GM12878 (cell line): ENCODE results near the gene RHEX. TPM values are rescaled to one million over a fixed set of nuclear protein-coding genes. Genes with fewer than 3 reads are reported as not detected.

Experiments used
- CREM ChIP-seq: IDR thresholded peaks from 2 replicates; pipeline ENCODE4 v1.6.1; 2014; ENCODE audit warnings: antibody characterized with exemption, low read depth
- CUX1 ChIP-seq: IDR thresholded peaks from 2 replicates; pipeline ENCODE4 v1.6.1; 2012; ENCODE audit warnings: improper control_type of control experiment, low read depth, low read length; ENCODE audit not compliant: insufficient replicate concordance
- E2F4 ChIP-seq: IDR thresholded peaks from 2 replicates; pipeline ENCODE4 v1.6.1; 2012; ENCODE audit warnings: low read depth, low read length, improper control_type of control experiment
- ETV6 ChIP-seq, 2 experiments: fragments of 450-650 bp in 1 of 2; IDR thresholded peaks in 1 of 2; conservative IDR thresholded peaks in 1 of 2; 2 replicates each; pipeline ENCODE4 v1.6.1; 2014; ENCODE audit warnings: antibody characterized with exemption in 1 of 2, borderline replicate concordance in 1 of 2, low read depth in 1 of 2, mild to moderate bottlenecking in 1 of 2, moderate library complexity in 1 of 2
- KDM1A ChIP-seq: fragments of 200-600 bp; sonication (generic); IDR thresholded peaks from 2 replicates; pipeline ENCODE4 v1.6.1; 2016; ENCODE audit warnings: borderline replicate concordance
- LARP7 ChIP-seq: fragments of 450-650 bp; IDR thresholded peaks from 2 replicates; pipeline ENCODE4 v1.6.1; 2017; ENCODE audit warnings: mild to moderate bottlenecking
- MLLT1 ChIP-seq: fragments of 450-650 bp; IDR thresholded peaks from 2 replicates; pipeline ENCODE4 v1.6.1; 2016; ENCODE audit warnings: mild to moderate bottlenecking
- NFIC ChIP-seq: IDR thresholded peaks from 2 replicates; pipeline ENCODE4 v1.6.1; 2012; ENCODE audit warnings: low read depth, mild to moderate bottlenecking, inconsistent platforms, low read length, moderate library complexity
- NR2F1 ChIP-seq: fragments of 450-650 bp; conservative IDR thresholded peaks from 2 replicates; pipeline ENCODE4 v1.6.1; 2017; ENCODE audit warnings: mild to moderate bottlenecking
- POLR2AphosphoS2 ChIP-seq: IDR thresholded peaks from 2 replicates; pipeline ENCODE4 v1.6.1; 2011; ENCODE audit warnings: low read depth, mild to moderate bottlenecking, low read length, improper control_type of control experiment, moderate library complexity
- SUZ12 ChIP-seq: fragments of 200-600 bp; sonication (generic); IDR thresholded peaks from one replicate; pipeline ENCODE4 v1.6.1; 2018; ENCODE audit warnings: antibody characterized with exemption, mild to moderate bottlenecking; ENCODE audit not compliant: unreplicated experiment
- TARDBP ChIP-seq: IDR thresholded peaks from 2 replicates; pipeline ENCODE4 v1.6.1; 2016; ENCODE audit warnings: borderline replicate concordance
- WRNIP1 ChIP-seq: IDR thresholded peaks from 2 replicates; pipeline ENCODE4 v1.6.1; 2011; ENCODE audit warnings: low read depth, low read length, improper control_type of control experiment, borderline replicate concordance
- ZNF274 ChIP-seq: IDR thresholded peaks from one replicate; pipeline ENCODE4 v1.8.0; 2011; ENCODE audit not compliant: insufficient read length, insufficient read depth
- polyA plus RNA-seq, 11 experiments: library from polyadenylated mRNA; depleted of rRNA in 4 of 11; unstranded in 6 of 11; stranded (reverse) in 5 of 11; fragments of >200 nt; fragmentation: Nextera tagmentation in 4 of 11; fragmentation: Illumina TruSeq in 1 of 11; extraction: Ambion mirVana in 4 of 11; extraction: Trizol in 1 of 11; gene quantifications; 1 replicate in 1 of 11; 2 replicates in 10 of 11; pipeline versions ENCODE4 v1.2.1 to v1.2.3, GENCODE V29; 2011 to 2016; ENCODE audit warnings: inconsistent platforms in 2 of 11, missing spikeins in 2 of 11, low read depth in 1 of 11
- total RNA-seq, 4 experiments: library from RNA; depleted of rRNA in 3 of 4; stranded (reverse); fragments of >200 nt in 3 of 4; fragmentation: Illumina TruSeq in 1 of 4; extraction: Trizol in 1 of 4; gene quantifications; 2 replicates each; pipeline versions ENCODE4 v1.2.1 to v1.2.3, GENCODE V29; 2013 to 2021
- TF ChIP-seq, protein P1 (sequence below): fragments of 150-350 bp; IDR thresholded peaks from 2 replicates; pipeline ENCODE4 v1.6.1; 2016; ENCODE audit warnings: low read depth, low read length
- TF ChIP-seq, protein P2 (sequence below): IDR thresholded peaks from 2 replicates; pipeline ENCODE4 v1.6.1; 2012; ENCODE audit warnings: low read depth, low read length, improper control_type of control experiment

The RHEX gene
- total and polyA plus RNA-seq, 10 of the 15 experiments (the other 5 are each of a cell fraction or from before 2014, with no cell fraction given), result 2.4 to 11.4 (median 5.7) TPM

DNA sequence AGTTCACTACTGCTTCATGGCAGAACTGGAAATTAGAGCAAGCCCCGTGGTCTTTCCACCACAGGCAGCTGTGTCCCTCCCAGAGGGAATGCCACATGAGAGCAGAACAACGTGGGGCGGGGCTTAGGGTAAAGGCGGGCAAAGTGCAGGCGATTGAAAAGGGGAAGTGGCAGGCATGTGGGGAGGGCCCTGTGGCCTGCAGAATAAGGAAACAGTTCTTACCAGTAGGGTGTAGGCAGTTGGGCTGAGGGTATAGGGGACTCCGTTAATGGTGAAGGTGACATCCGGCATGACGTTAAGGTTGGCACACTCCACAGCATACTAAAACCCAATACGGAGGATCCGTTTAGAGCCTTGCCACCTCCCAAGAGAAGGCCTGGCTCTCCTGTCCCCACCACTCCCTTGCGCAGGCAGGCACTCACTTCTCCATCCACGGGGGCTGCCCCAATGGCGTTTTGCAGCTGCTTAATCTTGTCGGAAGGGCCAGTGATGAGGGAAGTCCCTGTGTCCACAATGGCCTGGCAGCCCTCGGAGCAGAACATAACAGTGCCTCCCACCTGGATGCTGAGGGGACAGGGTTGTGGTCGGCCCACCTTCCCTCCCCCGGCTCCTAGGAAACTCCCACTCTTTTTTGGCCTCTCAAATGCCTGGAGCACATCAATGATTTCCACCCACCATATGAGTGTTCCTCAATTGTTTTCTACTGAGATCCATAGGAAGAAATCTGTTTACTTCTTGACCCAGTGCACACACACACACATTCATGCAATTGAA is 40.7 kb upstream of the RHEX start (continued):
- TF ChIP-seq, protein P1, sequence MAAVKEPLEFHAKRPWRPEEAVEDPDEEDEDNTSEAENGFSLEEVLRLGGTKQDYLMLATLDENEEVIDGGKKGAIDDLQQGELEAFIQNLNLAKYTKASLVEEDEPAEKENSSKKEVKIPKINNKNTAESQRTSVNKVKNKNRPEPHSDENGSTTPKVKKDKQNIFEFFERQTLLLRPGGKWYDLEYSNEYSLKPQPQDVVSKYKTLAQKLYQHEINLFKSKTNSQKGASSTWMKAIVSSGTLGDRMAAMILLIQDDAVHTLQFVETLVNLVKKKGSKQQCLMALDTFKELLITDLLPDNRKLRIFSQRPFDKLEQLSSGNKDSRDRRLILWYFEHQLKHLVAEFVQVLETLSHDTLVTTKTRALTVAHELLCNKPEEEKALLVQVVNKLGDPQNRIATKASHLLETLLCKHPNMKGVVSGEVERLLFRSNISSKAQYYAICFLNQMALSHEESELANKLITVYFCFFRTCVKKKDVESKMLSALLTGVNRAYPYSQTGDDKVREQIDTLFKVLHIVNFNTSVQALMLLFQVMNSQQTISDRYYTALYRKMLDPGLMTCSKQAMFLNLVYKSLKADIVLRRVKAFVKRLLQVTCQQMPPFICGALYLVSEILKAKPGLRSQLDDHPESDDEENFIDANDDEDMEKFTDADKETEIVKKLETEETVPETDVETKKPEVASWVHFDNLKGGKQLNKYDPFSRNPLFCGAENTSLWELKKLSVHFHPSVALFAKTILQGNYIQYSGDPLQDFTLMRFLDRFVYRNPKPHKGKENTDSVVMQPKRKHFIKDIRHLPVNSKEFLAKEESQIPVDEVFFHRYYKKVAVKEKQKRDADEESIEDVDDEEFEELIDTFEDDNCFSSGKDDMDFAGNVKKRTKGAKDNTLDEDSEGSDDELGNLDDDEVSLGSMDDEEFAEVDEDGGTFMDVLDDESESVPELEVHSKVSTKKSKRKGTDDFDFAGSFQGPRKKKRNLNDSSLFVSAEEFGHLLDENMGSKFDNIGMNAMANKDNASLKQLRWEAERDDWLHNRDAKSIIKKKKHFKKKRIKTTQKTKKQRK, result no peak
- TF ChIP-seq CUX1 (no peak), SUZ12 (no peak), LARP7 (no peak), TARDBP (no peak), NFIC (no peak), ZNF274 (no peak), KDM1A (no peak), NR2F1 (0 out of 2 replicates have a peak, but pooled peaks have one; percentile 32), ETV6 (conservative IDR thresholded peaks at IDR 0.05 in 1 of 2, IDR thresholded peaks at IDR 0.05 in 1 of 2; ENCODE audit: borderline replicate concordance in 1 of 2, low read depth in 1 of 2) (no peak), POLR2AphosphoS2 (no peak), CREM (no peak), WRNIP1 (no peak), E2F4 (no peak), MLLT1 (peak; percentile 65)
- TF ChIP-seq, protein P2, sequence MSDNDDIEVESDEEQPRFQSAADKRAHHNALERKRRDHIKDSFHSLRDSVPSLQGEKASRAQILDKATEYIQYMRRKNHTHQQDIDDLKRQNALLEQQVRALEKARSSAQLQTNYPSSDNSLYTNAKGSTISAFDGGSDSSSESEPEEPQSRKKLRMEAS, result no peak
